ENCODE data around the gene KIAA0319L.

GRCh38 chr1:35398739-35399138 lies 158.5 kb downstream of the KIAA0319L start:
- TF ChIP-seq, protein P1, sequence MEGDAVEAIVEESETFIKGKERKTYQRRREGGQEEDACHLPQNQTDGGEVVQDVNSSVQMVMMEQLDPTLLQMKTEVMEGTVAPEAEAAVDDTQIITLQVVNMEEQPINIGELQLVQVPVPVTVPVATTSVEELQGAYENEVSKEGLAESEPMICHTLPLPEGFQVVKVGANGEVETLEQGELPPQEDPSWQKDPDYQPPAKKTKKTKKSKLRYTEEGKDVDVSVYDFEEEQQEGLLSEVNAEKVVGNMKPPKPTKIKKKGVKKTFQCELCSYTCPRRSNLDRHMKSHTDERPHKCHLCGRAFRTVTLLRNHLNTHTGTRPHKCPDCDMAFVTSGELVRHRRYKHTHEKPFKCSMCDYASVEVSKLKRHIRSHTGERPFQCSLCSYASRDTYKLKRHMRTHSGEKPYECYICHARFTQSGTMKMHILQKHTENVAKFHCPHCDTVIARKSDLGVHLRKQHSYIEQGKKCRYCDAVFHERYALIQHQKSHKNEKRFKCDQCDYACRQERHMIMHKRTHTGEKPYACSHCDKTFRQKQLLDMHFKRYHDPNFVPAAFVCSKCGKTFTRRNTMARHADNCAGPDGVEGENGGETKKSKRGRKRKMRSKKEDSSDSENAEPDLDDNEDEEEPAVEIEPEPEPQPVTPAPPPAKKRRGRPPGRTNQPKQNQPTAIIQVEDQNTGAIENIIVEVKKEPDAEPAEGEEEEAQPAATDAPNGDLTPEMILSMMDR (IDR thresholded peaks at IDR 0.05): no peak
- TF ChIP-seq POLR2A (IDR thresholded peaks at IDR 0.05) (no peak), POLR2AphosphoS5 (IDR thresholded peaks at IDR 0.05) (no peak), EP300 (IDR thresholded peaks at IDR 0.05) (no peak)

All from stomach (tissue), 4 donors.